Upper lobe of right lung (tissue), 1 donor: ENCODE results near the gene HS2ST1. TPM values are rescaled to one million over a fixed set of nuclear protein-coding genes. Genes with fewer than 3 reads are reported as not detected.
A peak's percentile ranks its signal among the peaks of the same experiment; 100 is the strongest.

Source experiments
- ATAC-seq: fragments of 200-7000 bp; cut with Tn5 transposase; one replicate; pipeline ENCODE4 v1.9.1; 2020; ENCODE audit warnings: mild to moderate bottlenecking, moderate library complexity
- DNase-seq: peaks from one replicate; pipeline ENCODE4 v3.0.0-alpha.2; 2020
- H3K27ac ChIP-seq: fragments of 200-600 bp; one replicate; pipeline ENCODE4 v1.8.0; 2022
- H3K27me3 ChIP-seq: fragments of 200-600 bp; one replicate; pipeline ENCODE4 v1.8.0; 2022; ENCODE audit warnings: mild to moderate bottlenecking
- H3K36me3 ChIP-seq: fragments of 200-600 bp; one replicate; pipeline ENCODE4 v1.8.0; 2022
- H3K4me1 ChIP-seq: fragments of 200-600 bp; one replicate; pipeline ENCODE4 v1.8.0; 2022
- H3K4me3 ChIP-seq: fragments of 200-600 bp; one replicate; pipeline ENCODE4 v1.8.0; 2022; ENCODE audit warnings: mild to moderate bottlenecking
- H3K9me3 ChIP-seq: fragments of 200-600 bp; one replicate; pipeline ENCODE4 v1.8.0; 2022
- intact Hi-C: fragments of 100-400 bp; cut with DNase I; formaldehyde crosslinking; loops from one replicate; pipeline ENCODE4 v1.11.0; 2022
- total RNA-seq: library from RNA; stranded (reverse); fragmentation: NEBNext Ultra II Directional; extraction: Animal tissue kit (Norgen Biotek cat#: 25700); gene quantifications from one replicate; pipeline ENCODE4 v1.2.1, GENCODE V29; 2021
- TF ChIP-seq, protein P1 (sequence below): fragments of 200-600 bp; IDR thresholded peaks from one replicate; pipeline ENCODE4 v1.8.0; 2022; ENCODE audit warnings: antibody characterized with exemption
- donor health status: DM: no; HTN: yes; CAD: no; lungs with severe emphysema.

HS2ST1 gene
- total RNA-seq, 1 donor from 2014 or later, result 19.9 TPM

DNA sequence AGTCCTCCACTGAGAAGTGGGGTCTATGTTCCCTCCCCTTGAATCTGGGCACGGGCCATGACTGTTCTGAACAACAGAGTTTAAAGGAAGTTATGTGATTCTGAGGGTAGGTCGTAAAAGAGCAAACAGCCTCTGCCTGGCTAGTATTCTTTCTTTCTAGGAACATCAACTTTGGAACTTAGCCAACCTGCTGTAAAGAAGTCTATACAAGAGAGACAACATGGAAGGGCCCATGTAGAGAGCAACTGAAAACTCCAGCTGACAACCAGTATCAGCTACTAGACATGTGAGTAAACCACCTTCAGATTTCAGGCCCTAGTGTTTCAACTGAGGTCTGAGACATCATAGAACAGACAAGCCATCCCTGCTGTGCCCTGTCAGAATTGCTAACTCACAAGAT lies 8.0 kb upstream of the HS2ST1 start:
- H3K27me3 ChIP-seq, result no peaks in the 10 kb centered on the region
- H3K36me3 ChIP-seq, result peaks cover 22% of the 10 kb centered on the region
- H3K4me3 ChIP-seq, result no peak overlapping the region
- no peaks in the 10 kb centered on the region for H3K9me3 ChIP-seq
- intact Hi-C loops, result no loop called here
- TF ChIP-seq, protein P1, sequence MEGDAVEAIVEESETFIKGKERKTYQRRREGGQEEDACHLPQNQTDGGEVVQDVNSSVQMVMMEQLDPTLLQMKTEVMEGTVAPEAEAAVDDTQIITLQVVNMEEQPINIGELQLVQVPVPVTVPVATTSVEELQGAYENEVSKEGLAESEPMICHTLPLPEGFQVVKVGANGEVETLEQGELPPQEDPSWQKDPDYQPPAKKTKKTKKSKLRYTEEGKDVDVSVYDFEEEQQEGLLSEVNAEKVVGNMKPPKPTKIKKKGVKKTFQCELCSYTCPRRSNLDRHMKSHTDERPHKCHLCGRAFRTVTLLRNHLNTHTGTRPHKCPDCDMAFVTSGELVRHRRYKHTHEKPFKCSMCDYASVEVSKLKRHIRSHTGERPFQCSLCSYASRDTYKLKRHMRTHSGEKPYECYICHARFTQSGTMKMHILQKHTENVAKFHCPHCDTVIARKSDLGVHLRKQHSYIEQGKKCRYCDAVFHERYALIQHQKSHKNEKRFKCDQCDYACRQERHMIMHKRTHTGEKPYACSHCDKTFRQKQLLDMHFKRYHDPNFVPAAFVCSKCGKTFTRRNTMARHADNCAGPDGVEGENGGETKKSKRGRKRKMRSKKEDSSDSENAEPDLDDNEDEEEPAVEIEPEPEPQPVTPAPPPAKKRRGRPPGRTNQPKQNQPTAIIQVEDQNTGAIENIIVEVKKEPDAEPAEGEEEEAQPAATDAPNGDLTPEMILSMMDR, result no peak
- no peak for DNase-seq
- H3K27ac ChIP-seq, result no peak overlapping the region
- no peaks in the 10 kb centered on the region for H3K4me1 ChIP-seq
- no peak for ATAC-seq

- no peaks in the 10 kb centered on the region for H3K9me3 ChIP-seq
- H3K27ac ChIP-seq, result no peak overlapping the region
- no peak for DNase-seq
These were observed 2.0 kb upstream of the HS2ST1 start for GRCh38 chr1:86912281-86912900.

DNA sequence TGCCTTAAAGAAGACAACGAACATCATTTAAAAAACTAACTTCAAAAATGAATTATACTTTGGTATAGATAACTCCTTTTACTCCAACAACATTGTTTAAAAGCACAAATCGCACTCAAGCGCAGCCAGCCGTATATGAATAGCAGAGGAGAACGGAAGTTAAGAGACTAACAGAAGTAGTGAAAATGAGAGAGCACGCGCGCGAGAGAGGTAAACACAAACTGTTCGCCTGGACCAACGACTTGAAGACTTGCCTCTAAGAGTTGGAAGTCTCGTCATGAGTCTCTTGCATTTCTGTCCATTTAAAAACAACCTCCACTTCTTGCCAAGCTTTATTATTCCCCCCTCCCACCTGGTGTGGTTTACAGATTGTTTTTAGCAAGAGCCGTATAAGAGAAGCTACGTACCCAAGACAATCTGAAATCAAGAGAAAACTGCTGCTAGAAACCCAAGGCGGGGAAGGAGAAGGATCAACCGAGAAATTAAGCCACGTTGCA lies 988 bp upstream of the HS2ST1 start:
- peak overlapping the region; percentile 64 for H3K4me3 ChIP-seq
- peaks cover 13% of the 10 kb centered on the region for H3K4me1 ChIP-seq
- ATAC-seq, result no peak
- no peaks in the 10 kb centered on the region for H3K36me3 ChIP-seq
- DNase-seq, result no peak
- H3K27ac ChIP-seq, result peak overlapping the region; percentile 93
- TF ChIP-seq, protein P1, result no peak
- intact Hi-C loops, result no loop called here
- no peaks in the 10 kb centered on the region for H3K9me3 ChIP-seq
- H3K27me3 ChIP-seq, result no peaks in the 10 kb centered on the region

More at GRCh38 chr1:86912281-86912900, 2.0 kb upstream of the HS2ST1 start:
- intact Hi-C loops, result no loop called here
- H3K4me3 ChIP-seq, result peak overlapping the region; percentile 64
- no peak for ATAC-seq
- H3K4me1 ChIP-seq, result peaks cover 13% of the 10 kb centered on the region
- TF ChIP-seq, protein P1, result no peak
- H3K36me3 ChIP-seq, result peaks cover 2% of the 10 kb centered on the region
- H3K27me3 ChIP-seq, result no peaks in the 10 kb centered on the region

DNA sequence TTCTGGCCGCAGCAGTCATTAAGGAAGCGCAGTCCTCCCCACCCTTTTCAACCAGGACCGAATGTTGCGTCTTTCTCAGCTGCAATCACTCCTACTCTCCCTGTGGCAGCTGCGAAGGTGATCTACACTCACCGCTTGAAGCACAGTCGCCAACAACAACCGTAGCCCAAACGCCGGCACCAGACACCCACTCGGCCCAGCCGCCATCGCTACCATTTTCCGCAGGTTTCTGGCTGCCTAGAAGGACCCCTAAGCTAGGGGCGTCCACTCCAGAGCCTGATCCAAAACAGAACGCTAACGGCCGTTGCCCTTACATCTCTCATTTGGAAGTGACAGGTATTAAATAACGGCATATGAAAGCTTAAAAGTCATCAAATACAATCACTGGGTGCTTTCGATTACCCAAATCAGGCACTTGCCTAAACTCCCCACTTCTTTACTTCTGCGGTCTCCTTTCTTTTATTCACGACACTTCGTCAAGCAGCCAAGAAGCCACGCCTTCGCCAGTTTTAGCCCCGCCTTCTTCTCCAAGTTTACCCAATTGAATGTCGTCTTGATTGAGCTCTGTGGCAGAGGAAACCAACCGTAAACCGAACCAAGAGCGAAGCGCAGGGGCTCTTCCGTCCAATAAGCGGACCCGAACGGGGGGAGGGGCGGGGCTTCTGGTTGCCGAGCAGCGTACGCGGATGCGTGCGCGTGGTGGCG lies 387 bp upstream of the HS2ST1 start, which contains the start of gene SELENOF:
SELENOF (minus strand) TSS at position 231 of the 705 bp plus-strand sequence; CDS start at position 216, 15 bp downstream.
- TF ChIP-seq, protein P1, result no peak
- H3K27ac ChIP-seq, result peak within 1 kb of the TSS; percentile 93
- H3K4me3 ChIP-seq, result peak within 1 kb of the TSS; percentile 64
- peak; percentile 98 for ATAC-seq
- H3K36me3 ChIP-seq, result no peaks in the 10 kb centered on the region
- DNase-seq, result peak; percentile 99
- H3K27me3 ChIP-seq, result no peaks in the 10 kb centered on the region
- intact Hi-C loops, result no loop called here
- H3K4me1 ChIP-seq, result peaks cover 13% of the 10 kb centered on the region
- H3K9me3 ChIP-seq, result no peaks in the 10 kb centered on the region

GRCh38 chr1:86914998-86915736 lies 732 bp downstream of the HS2ST1 start:
- H3K4me3 ChIP-seq, result peak overlapping the region; percentile 64
- H3K27me3 ChIP-seq, result no peaks in the 10 kb centered on the region
- H3K9me3 ChIP-seq, result no peaks in the 10 kb centered on the region
- H3K27ac ChIP-seq, result peak overlapping the region; percentile 80
- DNase-seq, result peak; percentile 72
- H3K36me3 ChIP-seq, result no peaks in the 10 kb centered on the region
- intact Hi-C loops, result no loop called here
- TF ChIP-seq, protein P1, result no peak
- H3K4me1 ChIP-seq, result peaks cover 13% of the 10 kb centered on the region
- peak; percentile 34 for ATAC-seq
